Stomach (tissue), 4 donors: Measurements from ENCODE around the gene PDE6A.

Experiments used
- POLR2A ChIP-seq, 4 donors: fragments of 450-650 bp; IDR thresholded peaks; one replicate each; pipeline ENCODE4 v1.6.1; 2016; ENCODE audit warnings: antibody characterized with exemption in 4 of 4, control low read depth in 2 of 4, mild to moderate bottlenecking in 1 of 4, moderate library complexity in 1 of 4
- POLR2AphosphoS5 ChIP-seq, 3 donors: sonication (generic); formaldehyde crosslinking; IDR thresholded peaks; one replicate each; pipeline ENCODE4 v1.6.1; 2016; ENCODE audit warnings: antibody characterized with exemption in 3 of 3

GRCh38 chr5:149836451-149837139 lies 108.0 kb downstream of the PDE6A start:
- no peak for TF ChIP-seq POLR2AphosphoS5 (IDR thresholded peaks at IDR 0.05)
- no peak for TF ChIP-seq POLR2A (IDR thresholded peaks at IDR 0.05)
